ENCODE measurements around the gene IQSEC2.

IQSEC2 gene

GRCh38 chrX:53224860-53225797, 56.3 kb downstream of the IQSEC2 start, which contains the start of gene KDM5C:
KDM5C (minus strand) TSS chrX:53225207; CDS start chrX:53224889, 318 bp downstream.
- Histone ChIP-seq H3K4me3 (peak within 1 kb of the TSS; percentile 86 to 94), H3K36me3 (peaks cover 0 to 14% (median 9%) of the 10 kb centered on the region in 3 donors), H3K27me3 (no peaks in the 10 kb centered on the region), H3K27ac (peak within 1 kb of the TSS; percentile 85 to 92), H3K9me3 (no peaks in the 10 kb centered on the region), H3K4me1 (peaks cover 0 to 26% (median 20%) of the 10 kb centered on the region in 4 donors)
- DNase-seq, result peak; percentile 83 to 91
- intact Hi-C loops (cut with DNase I; ENCODE audit: low total_unique reads), result loop anchor here (10.0 kb wide), 1 partner anchor 210 kb away; the partner anchor contains the start of gene HSD17B10
- TF ChIP-seq CTCF (IDR thresholded peaks at IDR 0.05), result no peak

GRCh38 chrX:53223955-53224859, 57.2 kb downstream of the IQSEC2 start:
- H3K27me3 ChIP-seq, result no peaks in the 10 kb centered on the region
- peak overlapping the region; percentile 85 to 92 for H3K27ac ChIP-seq
- H3K36me3 ChIP-seq, result peaks cover 0 to 23% (median 17%) of the 10 kb centered on the region in 3 donors
- H3K4me3 ChIP-seq, result peak overlapping the region; percentile 86 to 94
- peaks cover 0 to 26% (median 20%) of the 10 kb centered on the region in 4 donors for H3K4me1 ChIP-seq
- no peak for TF ChIP-seq CTCF (IDR thresholded peaks at IDR 0.05)
- intact Hi-C loops (cut with DNase I; ENCODE audit: low total_unique reads), result loop anchor here (10.0 kb wide), 1 partner anchor 211 kb away; the partner anchor contains the start of gene HSD17B10
- DNase-seq, result no peak
- no peaks in the 10 kb centered on the region for H3K9me3 ChIP-seq

DNA sequence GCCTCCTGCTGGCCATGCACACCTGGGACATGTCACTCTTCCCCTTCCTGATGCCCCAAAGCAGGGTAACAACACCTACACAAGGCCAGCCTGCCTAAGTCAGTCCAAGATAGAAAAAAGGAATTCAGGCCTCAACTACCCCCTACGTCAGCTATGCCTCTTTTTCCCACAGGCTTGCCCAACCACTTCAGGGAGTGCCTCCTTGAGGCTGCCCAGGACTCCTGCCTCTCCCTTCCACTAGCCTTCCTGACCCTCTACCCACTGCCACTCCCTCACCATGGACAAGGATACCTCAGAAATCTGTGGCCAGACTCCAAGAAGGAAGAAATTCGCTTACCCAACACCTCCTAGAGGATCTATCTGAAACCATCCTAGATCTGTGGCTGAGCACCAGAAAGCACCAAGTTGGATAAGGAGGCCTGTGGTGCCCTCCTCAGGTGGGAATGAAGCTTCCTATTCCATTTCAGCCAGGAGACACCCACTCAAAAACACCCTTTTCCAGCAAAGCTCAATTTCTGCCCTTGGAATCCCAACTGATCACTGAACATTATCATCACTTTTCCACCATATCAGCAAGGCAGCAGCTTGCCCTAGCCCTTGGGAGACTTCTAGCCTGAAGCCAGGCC, 58.2 kb downstream of the IQSEC2 start:
- DNase-seq, result no peak
- Histone ChIP-seq H3K36me3 (peaks cover under 1 to 34% (median 28%) of the 10 kb centered on the region in 3 donors), H3K4me1 (peaks cover 0 to 26% (median 20%) of the 10 kb centered on the region in 4 donors), H3K4me3 (peak overlapping the region; percentile 86 to 94), H3K9me3 (no peaks in the 10 kb centered on the region), H3K27ac (peak overlapping the region; percentile 85 to 92), H3K27me3 (no peaks in the 10 kb centered on the region)
- intact Hi-C loops (cut with DNase I; ENCODE audit: low total_unique reads), result loop anchor here (10.0 kb wide), 1 partner anchor 212 kb away; the partner anchor contains the start of gene HSD17B10
- TF ChIP-seq CTCF (IDR thresholded peaks at IDR 0.05), result no peak

Measured in tibial artery (tissue), 4 donors.